Measurements from ENCODE around the gene EEF1AKMT1. TPM values are rescaled to one million over a fixed set of nuclear protein-coding genes. Genes with fewer than 3 reads are reported as not detected.

The EEF1AKMT1 gene
- total and polyA plus RNA-seq, 2 experiments from 2014 or later, result 3.2 to 7.6 TPM

DNA sequence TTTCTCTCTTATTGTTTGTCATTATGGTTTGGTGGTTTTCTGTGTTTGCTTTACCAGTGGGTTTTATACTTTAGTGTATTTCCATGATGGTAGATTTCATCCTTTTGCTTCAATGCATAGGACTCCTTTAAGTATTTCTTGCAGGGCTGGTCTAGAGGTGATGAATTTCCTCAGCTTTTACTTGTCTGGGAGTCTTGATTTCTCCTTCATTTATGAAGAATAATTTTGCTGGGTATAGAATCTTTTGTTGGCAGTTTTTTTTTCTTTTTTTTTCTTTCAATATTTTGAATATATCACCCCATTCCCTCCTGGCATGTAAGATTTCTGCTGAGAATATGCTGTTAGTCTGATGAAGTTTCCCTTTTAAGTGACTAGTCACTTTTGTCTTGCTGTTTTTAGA is 19.8 kb downstream of the EEF1AKMT1 start:
- Mint-ChIP-seq H3K27me3 (ENCODE audit: insufficient read depth, low read depth, poor library complexity) (peaks cover 5% of the 10 kb centered on the region), H3K9me3 (peaks cover 36% of the 10 kb centered on the region), H3K36me3 (ENCODE audit: low read depth) (peaks cover 40% of the 10 kb centered on the region; the same call in 2 of the 3 replicates), H3K4me3 (no peak overlapping the region), H3K27ac (no peak overlapping the region), H3K4me1 (peaks cover 9% of the 10 kb centered on the region)
- Histone ChIP-seq H3K4me2 (no peak overlapping the region), H4K20me1 (replicated peaks; ENCODE audit: insufficient read depth) (no peaks in the 10 kb centered on the region), H3K27me3 (ENCODE audit: insufficient read depth) (no peaks in the 10 kb centered on the region), H3K9me2 (ENCODE audit: insufficient read depth) (no peaks in the 10 kb centered on the region), H3K36me3 (ENCODE audit: insufficient read depth) (no peaks in the 10 kb centered on the region; the same call in 1 of the 2 replicates), H3K79me2 (replicated peaks; ENCODE audit: insufficient read depth) (no peaks in the 10 kb centered on the region), H3K4me3 (no peak overlapping the region), H3F3A (replicated peaks; ENCODE audit: low read depth) (no peaks in the 10 kb centered on the region), H2AFZ (no peak overlapping the region), H3K4me1 (ENCODE audit: insufficient read depth) (peaks cover 7% of the 10 kb centered on the region; the same call in 1 of the 2 replicates), H3K27ac (ENCODE audit: low read depth) (no peak overlapping the region)
- no peak for TF ChIP-seq JUNB (IDR thresholded peaks at IDR 0.05; ENCODE audit: unreplicated experiment)
- TF ChIP-seq, protein P1, sequence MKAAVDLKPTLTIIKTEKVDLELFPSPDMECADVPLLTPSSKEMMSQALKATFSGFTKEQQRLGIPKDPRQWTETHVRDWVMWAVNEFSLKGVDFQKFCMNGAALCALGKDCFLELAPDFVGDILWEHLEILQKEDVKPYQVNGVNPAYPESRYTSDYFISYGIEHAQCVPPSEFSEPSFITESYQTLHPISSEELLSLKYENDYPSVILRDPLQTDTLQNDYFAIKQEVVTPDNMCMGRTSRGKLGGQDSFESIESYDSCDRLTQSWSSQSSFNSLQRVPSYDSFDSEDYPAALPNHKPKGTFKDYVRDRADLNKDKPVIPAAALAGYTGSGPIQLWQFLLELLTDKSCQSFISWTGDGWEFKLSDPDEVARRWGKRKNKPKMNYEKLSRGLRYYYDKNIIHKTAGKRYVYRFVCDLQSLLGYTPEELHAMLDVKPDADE (IDR thresholded peaks at IDR 0.05), result no peak
- DNase-seq (ENCODE audit: low spot score) (no peak), ATAC-seq (no peak)

DNA sequence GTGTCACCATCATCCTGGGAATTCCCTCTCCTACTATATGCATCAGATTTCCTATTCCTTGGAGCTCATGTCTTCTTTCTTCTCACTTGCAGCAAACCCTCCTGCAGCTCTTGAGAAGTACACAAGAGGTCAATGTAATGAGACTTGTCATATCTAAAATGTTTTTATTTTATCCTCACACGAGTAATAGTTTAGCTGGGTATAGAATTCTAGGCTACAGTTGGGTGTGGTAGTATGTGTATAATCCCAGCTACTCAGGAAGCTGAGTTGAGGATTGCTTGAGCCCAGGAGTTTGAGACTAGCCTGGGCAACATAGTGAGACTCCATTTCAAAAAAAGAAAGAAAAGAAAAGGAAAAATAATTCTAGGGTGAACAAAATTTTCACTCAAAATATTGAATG is 24.4 kb downstream of the EEF1AKMT1 start:
- DNase-seq (ENCODE audit: low spot score) (no peak), ATAC-seq (no peak)
- Mint-ChIP-seq H3K4me1 (no peaks in the 10 kb centered on the region), H3K4me3 (no peak overlapping the region), H3K9me3 (peaks cover 37% of the 10 kb centered on the region), H3K36me3 (ENCODE audit: low read depth) (peaks cover 24% of the 10 kb centered on the region; the same call in 2 of the 3 replicates), H3K27me3 (ENCODE audit: insufficient read depth, low read depth, poor library complexity) (no peaks in the 10 kb centered on the region), H3K27ac (no peak overlapping the region)
- no peak overlapping the region for H3K4me2 ChIP-seq
- H3K9me2 ChIP-seq (ENCODE audit: insufficient read depth), result no peaks in the 10 kb centered on the region
- no peak overlapping the region for H2AFZ ChIP-seq
- no peaks in the 10 kb centered on the region for H3K27me3 ChIP-seq (ENCODE audit: insufficient read depth)
- no peaks in the 10 kb centered on the region; the same call in 1 of the 2 replicates for H3K36me3 ChIP-seq (ENCODE audit: insufficient read depth)
- no peaks in the 10 kb centered on the region for H3K79me2 ChIP-seq (replicated peaks; ENCODE audit: insufficient read depth)
- H3K4me1 ChIP-seq (ENCODE audit: insufficient read depth), result no peaks in the 10 kb centered on the region
- no peaks in the 10 kb centered on the region for H3F3A ChIP-seq (replicated peaks; ENCODE audit: low read depth)
- H4K20me1 ChIP-seq (replicated peaks; ENCODE audit: insufficient read depth), result no peaks in the 10 kb centered on the region
- no peak overlapping the region for H3K4me3 ChIP-seq
- H3K27ac ChIP-seq (ENCODE audit: low read depth), result no peak overlapping the region
- TF ChIP-seq ZNF114 (CRISPR knock-in tag; IDR thresholded peaks at IDR 0.05), result no peak
- no peak for TF ChIP-seq EZH2phosphoT487 (IDR thresholded peaks at IDR 0.05; ENCODE audit: unreplicated experiment)
- TF ChIP-seq, protein P2, sequence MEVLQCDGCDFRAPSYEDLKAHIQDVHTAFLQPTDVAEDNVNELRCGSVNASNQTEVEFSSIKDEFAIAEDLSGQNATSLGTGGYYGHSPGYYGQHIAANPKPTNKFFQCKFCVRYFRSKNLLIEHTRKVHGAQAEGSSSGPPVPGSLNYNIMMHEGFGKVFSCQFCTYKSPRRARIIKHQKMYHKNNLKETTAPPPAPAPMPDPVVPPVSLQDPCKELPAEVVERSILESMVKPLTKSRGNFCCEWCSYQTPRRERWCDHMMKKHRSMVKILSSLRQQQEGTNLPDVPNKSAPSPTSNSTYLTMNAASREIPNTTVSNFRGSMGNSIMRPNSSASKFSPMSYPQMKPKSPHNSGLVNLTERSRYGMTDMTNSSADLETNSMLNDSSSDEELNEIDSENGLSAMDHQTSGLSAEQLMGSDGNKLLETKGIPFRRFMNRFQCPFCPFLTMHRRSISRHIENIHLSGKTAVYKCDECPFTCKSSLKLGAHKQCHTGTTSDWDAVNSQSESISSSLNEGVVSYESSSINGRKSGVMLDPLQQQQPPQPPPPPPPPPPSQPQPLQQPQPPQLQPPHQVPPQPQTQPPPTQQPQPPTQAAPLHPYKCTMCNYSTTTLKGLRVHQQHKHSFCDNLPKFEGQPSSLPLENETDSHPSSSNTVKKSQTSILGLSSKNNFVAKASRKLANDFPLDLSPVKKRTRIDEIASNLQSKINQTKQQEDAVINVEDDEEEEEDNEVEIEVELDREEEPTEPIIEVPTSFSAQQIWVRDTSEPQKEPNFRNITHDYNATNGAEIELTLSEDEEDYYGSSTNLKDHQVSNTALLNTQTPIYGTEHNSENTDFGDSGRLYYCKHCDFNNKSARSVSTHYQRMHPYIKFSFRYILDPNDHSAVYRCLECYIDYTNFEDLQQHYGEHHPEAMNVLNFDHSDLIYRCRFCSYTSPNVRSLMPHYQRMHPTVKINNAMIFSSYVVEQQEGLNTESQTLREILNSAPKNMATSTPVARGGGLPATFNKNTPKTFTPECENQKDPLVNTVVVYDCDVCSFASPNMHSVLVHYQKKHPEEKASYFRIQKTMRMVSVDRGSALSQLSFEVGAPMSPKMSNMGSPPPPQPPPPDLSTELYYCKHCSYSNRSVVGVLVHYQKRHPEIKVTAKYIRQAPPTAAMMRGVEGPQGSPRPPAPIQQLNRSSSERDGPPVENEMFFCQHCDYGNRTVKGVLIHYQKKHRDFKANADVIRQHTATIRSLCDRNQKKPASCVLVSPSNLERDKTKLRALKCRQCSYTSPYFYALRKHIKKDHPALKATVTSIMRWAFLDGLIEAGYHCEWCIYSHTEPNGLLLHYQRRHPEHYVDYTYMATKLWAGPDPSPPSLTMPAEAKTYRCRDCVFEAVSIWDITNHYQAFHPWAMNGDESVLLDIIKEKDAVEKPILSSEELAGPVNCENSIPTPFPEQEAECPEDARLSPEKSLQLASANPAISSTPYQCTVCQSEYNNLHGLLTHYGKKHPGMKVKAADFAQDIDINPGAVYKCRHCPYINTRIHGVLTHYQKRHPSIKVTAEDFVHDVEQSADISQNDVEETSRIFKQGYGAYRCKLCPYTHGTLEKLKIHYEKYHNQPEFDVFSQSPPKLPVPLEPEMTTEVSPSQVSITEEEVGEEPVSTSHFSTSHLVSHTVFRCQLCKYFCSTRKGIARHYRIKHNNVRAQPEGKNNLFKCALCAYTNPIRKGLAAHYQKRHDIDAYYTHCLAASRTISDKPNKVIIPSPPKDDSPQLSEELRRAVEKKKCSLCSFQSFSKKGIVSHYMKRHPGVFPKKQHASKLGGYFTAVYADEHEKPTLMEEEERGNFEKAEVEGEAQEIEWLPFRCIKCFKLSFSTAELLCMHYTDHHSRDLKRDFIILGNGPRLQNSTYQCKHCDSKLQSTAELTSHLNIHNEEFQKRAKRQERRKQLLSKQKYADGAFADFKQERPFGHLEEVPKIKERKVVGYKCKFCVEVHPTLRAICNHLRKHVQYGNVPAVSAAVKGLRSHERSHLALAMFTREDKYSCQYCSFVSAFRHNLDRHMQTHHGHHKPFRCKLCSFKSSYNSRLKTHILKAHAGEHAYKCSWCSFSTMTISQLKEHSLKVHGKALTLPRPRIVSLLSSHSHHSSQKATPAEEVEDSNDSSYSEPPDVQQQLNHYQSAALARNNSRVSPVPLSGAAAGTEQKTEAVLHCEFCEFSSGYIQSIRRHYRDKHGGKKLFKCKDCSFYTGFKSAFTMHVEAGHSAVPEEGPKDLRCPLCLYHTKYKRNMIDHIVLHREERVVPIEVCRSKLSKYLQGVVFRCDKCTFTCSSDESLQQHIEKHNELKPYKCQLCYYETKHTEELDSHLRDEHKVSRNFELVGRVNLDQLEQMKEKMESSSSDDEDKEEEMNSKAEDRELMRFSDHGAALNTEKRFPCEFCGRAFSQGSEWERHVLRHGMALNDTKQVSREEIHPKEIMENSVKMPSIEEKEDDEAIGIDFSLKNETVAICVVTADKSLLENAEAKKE (CRISPR knock-in tag; IDR thresholded peaks at IDR 0.05), result no peak
- no peak for TF ChIP-seq EZH2 (IDR thresholded peaks at IDR 0.05; ENCODE audit: low read depth, unreplicated experiment)
- TF ChIP-seq, protein P3, sequence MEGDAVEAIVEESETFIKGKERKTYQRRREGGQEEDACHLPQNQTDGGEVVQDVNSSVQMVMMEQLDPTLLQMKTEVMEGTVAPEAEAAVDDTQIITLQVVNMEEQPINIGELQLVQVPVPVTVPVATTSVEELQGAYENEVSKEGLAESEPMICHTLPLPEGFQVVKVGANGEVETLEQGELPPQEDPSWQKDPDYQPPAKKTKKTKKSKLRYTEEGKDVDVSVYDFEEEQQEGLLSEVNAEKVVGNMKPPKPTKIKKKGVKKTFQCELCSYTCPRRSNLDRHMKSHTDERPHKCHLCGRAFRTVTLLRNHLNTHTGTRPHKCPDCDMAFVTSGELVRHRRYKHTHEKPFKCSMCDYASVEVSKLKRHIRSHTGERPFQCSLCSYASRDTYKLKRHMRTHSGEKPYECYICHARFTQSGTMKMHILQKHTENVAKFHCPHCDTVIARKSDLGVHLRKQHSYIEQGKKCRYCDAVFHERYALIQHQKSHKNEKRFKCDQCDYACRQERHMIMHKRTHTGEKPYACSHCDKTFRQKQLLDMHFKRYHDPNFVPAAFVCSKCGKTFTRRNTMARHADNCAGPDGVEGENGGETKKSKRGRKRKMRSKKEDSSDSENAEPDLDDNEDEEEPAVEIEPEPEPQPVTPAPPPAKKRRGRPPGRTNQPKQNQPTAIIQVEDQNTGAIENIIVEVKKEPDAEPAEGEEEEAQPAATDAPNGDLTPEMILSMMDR (conservative IDR thresholded peaks at IDR 0.05; ENCODE audit: low read depth in 2 of 2), result no peak
- no peak for TF ChIP-seq STAT1 (IDR thresholded peaks at IDR 0.05; ENCODE audit: unreplicated experiment)
- no peak for TF ChIP-seq ZNF331 (CRISPR knock-in tag; IDR thresholded peaks at IDR 0.05; ENCODE audit: low read depth)
- no peak for TF ChIP-seq CREB1 (CRISPR knock-in tag; IDR thresholded peaks at IDR 0.05; ENCODE audit: low read depth)
- no peak for TF ChIP-seq JUNB (IDR thresholded peaks at IDR 0.05; ENCODE audit: unreplicated experiment)
- no peak for TF ChIP-seq POLR2AphosphoS5 (IDR thresholded peaks at IDR 0.05; ENCODE audit: low read depth)
- TF ChIP-seq, protein P1 (IDR thresholded peaks at IDR 0.05), result no peak
- no peak for TF ChIP-seq NANOG (IDR thresholded peaks at IDR 0.05; ENCODE audit: borderline replicate concordance)

Data from GM23338 (cell line).